GM18519 (cell line): ENCODE data around the gene IFITM2.
"Not testable (repeated sequence)": the region's sequence is repeated elsewhere in the genome, so short reads cannot be mapped to it uniquely, and the experiment has no call there.

Source experiments
- ATAC-seq: cut with Tn5 transposase; IDR thresholded peaks from one replicate; pipeline ENCODE4 v1.9.1; 2021; ENCODE audit warnings: mild to moderate bottlenecking, moderate library complexity; ENCODE audit not compliant: unreplicated experiment, low FRiP score

Gene IFITM2

GRCh38 chr11:280706-281485 is 26.7 kb upstream of the IFITM2 start:
- ATAC-seq, result no peak

GRCh38 chr11:281486-282161 is 26.0 kb upstream of the IFITM2 start:
- ATAC-seq, result no peak

DNA sequence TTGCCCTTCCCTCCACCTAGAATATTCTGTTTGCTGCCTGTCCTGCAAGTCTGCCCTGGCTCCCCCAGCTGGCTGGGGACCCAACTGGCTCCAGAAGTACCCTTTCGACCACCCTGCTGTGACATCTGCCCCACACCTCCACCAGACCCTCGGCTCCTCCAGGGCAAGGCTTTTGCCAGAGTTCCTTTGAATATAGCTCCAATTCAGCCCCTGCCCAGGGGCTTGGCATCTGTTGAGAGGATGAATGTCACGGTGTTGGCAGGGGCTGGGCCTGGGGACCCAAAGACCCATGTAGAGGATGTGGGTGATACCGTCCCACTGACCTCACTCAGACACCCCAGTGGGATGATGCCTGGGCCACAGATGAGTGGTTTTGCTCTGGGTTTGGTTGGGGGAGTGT is 25.4 kb upstream of the IFITM2 start:
- ATAC-seq, result no peak

- no peak for ATAC-seq
These were observed 24.8 kb upstream of the IFITM2 start for GRCh38 chr11:282630-283360.

GRCh38 chr11:283405-284104 is 24.1 kb upstream of the IFITM2 start:
- ATAC-seq, result no peak

DNA sequence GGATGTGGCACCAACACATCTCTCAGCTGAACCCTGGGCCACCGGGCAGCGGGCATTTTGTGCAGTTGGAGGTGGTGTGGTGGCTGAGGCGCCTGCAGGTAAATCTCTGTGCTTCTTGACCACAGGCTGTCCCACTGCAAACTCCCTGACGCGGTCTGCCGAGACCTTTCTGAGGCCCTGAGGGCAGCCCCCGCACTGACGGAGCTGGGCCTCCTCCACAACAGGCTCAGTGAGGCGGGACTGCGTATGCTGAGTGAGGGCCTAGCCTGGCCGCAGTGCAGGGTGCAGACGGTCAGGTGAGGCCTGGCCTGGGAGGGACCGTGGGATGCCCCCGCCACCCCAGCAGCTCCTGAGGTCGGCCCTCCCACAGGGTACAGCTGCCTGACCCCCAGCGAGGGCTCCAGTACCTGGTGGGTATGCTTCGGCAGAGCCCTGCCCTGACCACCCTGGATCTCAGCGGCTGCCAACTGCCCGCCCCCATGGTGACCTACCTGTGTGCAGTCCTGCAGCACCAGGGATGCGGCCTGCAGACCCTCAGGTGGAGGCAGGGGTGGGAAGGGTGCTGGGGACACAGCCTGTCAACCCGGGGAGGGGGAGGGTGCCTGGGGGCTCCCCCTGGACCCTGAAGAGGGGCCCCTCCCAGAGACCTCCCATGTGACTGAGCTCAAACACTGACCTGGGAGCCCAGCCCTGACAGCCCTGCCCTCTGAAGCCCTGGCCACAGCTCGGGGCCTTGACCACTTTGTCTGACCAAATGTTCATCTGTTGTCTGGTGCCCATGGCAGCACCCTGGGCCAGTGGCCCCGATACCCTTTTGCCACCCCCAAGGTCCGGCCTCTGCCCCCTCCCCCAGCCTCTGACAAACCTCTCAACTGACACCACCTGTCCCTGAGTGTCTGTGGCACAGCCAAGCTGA is 23.3 kb upstream of the IFITM2 start:
- ATAC-seq, result no peak

- no peak for ATAC-seq
These were observed 22.4 kb upstream of the IFITM2 start for GRCh38 chr11:285021-285893.

GRCh38 chr11:285894-286220 is 21.8 kb upstream of the IFITM2 start:
- ATAC-seq, result no peak

DNA sequence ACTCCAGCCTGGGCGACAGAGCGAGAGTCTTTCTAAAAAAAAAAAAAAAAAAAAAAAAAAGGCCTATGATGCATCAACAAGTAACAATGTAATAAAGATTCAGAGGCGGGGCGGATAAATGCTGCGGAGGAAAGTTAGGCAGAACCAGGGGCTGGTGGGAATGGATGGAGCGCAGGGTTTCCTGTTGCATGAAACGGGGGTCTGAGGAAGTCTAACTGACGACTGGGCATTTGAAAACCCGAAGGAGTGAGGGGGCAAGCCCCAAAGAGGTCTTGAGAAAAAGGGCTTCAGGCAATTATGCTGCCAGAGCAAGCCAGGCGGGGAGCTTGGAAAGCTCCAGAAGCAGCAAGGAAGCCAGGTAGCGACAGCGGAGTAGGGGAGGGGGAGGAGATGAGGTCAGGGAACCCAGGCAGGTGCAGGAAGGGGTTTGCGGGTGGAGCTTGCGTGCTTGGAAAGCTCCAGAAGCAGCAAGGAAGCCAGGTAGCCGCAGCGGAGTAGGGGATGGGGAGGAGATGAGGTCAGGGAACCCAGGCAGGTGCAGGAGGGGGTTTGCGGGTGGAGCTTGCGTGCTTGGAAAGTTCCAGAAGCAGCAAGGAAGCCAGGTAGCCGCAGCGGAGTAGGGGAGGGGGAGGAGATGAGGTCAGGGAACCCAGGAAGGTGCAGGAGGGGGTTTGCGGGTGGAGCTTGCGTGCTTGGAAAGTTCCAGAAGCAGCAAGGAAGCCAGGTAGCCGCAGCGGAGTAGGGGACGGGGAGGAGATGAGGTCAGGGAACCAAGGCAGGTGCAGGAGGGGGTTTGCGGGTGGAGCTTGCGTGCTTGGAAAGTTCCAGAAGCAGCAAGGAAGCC is 20.4 kb upstream of the IFITM2 start:
- not testable (repeated sequence) for ATAC-seq

GRCh38 chr11:287821-288477 is 19.7 kb upstream of the IFITM2 start:
- ATAC-seq, result no peak

DNA sequence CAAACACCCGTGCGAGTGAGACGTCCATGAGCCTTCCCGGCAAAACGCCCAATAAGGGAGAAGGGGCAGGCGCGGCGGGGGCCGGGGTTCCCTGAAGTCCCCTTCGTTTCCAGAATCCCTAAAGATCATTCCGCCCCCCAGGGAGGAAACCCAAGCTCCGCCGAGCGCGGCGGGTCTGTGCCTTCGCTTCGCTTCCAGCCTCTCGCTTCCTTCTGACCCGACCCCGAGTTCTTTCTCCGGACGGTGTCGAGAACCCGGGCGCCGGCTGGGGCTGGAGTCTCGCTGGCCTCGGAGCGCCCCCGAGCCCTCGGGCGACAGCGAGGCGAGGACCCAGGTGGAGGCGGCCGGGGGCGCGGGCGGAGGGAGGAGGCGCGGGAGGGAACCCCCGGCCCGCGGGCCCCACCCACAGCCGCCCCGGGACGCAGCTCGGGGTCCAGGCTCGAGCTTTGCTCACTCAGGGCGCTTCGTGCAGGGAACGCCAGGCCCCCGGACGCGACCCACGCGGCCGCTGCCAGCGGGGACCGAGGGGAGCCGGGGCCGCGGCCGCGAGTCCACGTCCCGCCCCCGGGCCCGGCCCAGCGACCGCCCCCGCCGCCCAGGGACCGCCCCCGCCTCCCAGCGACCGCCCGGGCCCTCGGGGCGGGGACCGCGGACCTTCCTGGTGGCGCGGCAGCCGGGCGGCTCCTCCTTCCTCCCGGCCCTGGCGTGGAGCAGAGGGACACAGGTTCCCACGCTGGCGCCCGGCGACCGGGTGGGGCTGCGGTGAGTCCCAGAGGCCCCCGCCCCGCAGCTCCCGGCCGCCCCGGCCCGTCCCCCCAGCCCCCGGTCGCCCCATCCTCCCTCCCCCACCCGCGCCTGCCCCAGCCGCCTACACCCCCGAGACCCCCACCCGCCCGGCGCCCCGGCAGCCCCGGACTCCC is 18.9 kb upstream of the IFITM2 start, which contains the start of gene PGGHG:
Gene PGGHG (plus strand): TSS at position 649 of the 920 bp plus-strand sequence. CDS start 691 bp downstream, outside the sequence.
- no peak for ATAC-seq

DNA sequence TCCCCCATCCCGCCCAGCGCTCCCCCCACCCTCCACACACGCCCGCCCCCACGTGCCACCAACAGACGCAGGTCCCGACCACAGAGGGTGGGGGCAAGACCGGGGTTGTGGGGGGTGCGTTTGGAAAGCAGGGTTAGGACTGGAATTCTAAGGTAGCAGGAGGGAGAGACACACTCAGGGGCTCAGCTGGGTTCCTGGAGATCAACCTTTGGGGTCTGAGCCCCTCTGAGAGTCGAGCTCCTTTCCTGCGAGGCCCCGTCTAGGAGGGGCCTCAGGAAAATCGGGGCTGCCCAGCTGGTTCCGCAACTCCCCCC is 18.3 kb upstream of the IFITM2 start:
- ATAC-seq, result no peak

GRCh38 chr11:289712-290620 is 17.6 kb upstream of the IFITM2 start:
- no peak for ATAC-seq

- ATAC-seq, result no peak
These were observed 16.9 kb upstream of the IFITM2 start for GRCh38 chr11:290621-291231.
